Body of pancreas (tissue), 4 donors: ENCODE data around the gene NIN.

Experiments used
- CTCF ChIP-seq, 7 experiments: fragments of 450-650 bp in 4 of 7; fragments of 200-600 bp in 3 of 7; sonication (generic) in 3 of 7; IDR thresholded peaks; one replicate each; pipeline ENCODE4 v1.5.1; 2016 to 2019; ENCODE audit warnings: antibody characterized with exemption in 7 of 7
- POLR2A ChIP-seq, 3 donors: fragments of 450-650 bp; IDR thresholded peaks; one replicate each; pipeline ENCODE4 v1.6.1; 2016; ENCODE audit warnings: antibody characterized with exemption in 3 of 3, mild to moderate bottlenecking in 2 of 3

- TF ChIP-seq CTCF (IDR thresholded peaks at IDR 0.05): no peak
- no peak for TF ChIP-seq POLR2A (IDR thresholded peaks at IDR 0.05)
These were observed 86.7 kb downstream of the NIN start for GRCh38 chr14:50744231-50744630.
